GM23248 (cell line): ENCODE measurements around the gene ZNF280C.

Source experiments
- EZH2 ChIP-seq: fragments of 200-600 bp; sonication (generic); IDR thresholded peaks from 2 replicates; pipeline ENCODE4 v1.6.1; 2018; ENCODE audit warnings: antibody characterized with exemption, mild to moderate bottlenecking; ENCODE audit not compliant: insufficient read depth, poor library complexity, severe bottlenecking
- EZH2phosphoT487 ChIP-seq: fragments of 200-600 bp; sonication (generic); IDR thresholded peaks from 2 replicates; pipeline ENCODE4 v1.6.1; 2018; ENCODE audit warnings: antibody characterized with exemption, moderate library complexity, mild to moderate bottlenecking, low read depth; ENCODE audit not compliant: insufficient read depth

- no peak for TF ChIP-seq EZH2
- TF ChIP-seq EZH2phosphoT487: no peak
These were observed 102.8 kb downstream of the ZNF280C start, which contains the start of gene AIFM1 for GRCh38 chrX:130165703-130166502.
